Measurements from ENCODE around the gene ZFP57.

ZFP57 gene

DNA sequence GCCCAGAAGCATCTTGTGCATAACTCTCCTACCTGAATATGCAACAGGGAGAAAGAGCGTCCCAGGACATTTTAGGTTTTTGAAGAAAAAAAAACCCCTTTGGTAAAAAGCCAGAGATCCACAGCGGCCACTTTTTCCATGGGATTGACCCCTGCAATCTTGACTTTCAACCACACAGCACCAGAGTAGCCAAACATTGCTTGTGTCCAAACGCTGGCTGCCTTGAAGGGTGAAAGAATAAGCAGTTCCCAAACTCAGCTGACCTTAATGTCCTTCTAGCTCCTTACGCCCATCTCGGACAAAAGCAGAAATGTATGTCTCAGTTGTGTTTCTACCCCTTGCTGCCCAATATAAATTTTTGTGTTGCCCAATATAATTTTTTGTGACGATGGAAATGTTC lies 25.3 kb downstream of the ZFP57 start:
- DNase-seq (ENCODE audit: low spot score), result no peak

DNA sequence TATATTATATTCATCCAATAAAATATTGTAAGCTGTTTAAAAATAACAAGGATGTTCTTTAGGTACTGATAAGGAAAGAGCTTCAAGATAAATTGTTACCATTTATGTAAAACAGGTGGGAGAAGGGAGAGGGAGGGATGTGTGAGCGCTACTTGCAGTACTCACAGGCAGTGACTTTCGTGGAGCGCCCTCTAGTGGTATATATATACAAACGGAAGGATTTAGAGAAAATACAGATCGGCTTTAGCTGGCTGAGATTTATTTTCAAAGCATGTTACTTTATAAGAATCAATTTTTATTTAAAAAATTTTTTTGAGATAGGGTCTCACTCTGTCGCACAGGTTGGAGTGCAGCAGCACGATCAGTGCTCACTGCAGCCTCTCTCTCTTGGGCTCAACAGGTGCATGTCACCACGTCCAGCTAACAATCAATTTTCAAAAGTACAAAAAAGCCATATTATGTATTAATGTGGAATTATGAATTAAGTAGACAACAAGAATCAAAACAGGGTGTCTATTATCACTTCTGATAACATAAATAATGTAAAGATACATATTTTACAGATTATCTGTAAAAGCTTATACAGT lies 27.4 kb downstream of the ZFP57 start:
- DNase-seq (ENCODE audit: low spot score), result peak; percentile 85

- DNase-seq (ENCODE audit: low spot score), result no peak
These were observed 28.8 kb downstream of the ZFP57 start for GRCh38 chr6:29652198-29652584.

GRCh38 chr6:29651413-29652197 lies 29.3 kb downstream of the ZFP57 start:
- DNase-seq (ENCODE audit: low spot score), result peak; percentile 64

DNA sequence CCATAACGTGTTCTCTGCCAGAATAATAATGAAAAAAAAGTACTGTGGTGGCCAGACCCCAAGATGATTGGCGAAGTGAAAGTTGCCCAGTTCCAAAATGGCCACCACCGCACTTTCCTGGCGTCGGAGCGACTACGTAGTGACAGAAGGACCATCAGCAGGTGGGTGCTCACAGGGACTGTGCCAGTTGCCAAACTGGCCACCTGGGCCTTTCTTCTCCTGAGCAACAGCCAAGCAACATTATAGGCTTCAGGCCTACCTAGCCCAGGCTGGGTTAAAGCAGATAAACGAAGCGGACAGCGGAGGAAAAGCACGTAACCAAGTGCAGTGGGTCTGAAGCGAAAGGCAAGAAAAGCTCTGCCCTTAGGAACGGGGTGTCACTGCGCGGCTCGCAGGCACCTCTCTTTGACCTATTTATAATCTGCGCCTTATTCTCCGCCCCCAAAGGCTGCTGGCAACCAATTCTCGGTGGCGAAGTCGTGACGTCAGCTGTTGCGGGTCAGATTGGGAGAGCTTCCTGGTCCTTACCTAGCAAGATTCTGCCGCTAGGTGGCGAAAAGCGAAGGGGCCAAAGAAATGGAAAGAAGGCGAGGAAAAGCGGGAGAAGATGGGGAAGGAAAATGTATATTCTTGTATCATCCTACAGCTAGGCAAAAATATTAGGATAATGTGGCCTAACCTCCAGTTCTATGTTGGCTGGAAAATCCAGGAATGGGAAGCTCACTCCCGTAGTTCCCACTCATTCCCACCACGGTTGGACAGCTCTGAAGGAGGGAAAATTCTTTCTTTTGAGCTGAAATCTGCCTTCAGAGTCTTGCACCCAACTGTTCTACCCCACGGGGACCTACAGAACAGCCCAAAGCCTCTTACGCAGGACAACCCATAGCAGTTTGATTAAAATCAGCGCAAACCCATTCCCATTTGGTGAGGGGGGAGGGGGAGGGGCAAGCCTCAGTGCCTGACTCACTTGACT lies 31.0 kb downstream of the ZFP57 start:
- peak; percentile 99 for DNase-seq (ENCODE audit: low spot score)

- peak; percentile 26 for DNase-seq (ENCODE audit: low spot score)
These were observed 32.9 kb downstream of the ZFP57 start for GRCh38 chr6:29647927-29648642.

- DNase-seq (ENCODE audit: low spot score), result peak; percentile 20
These were observed 39.4 kb downstream of the ZFP57 start for GRCh38 chr6:29641430-29642148.

DNA sequence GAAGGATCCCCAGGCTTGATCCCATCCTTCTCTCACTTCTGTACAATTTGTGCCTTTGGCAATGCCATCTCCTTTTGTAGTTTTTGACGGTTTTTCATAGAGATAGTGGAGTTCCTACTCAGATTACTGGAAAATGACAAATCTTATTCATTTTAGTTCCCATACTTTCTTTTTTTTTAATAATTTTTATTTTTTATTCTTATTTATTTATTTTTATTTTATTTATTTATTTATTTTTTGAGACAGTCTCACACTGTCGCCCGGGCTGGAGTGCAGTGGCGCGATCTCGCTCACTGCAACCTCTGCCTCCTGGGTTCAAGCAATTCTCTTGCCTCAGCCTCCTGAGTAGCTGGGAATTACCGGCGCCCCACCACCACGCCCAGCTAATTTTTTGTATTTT lies 43.7 kb downstream of the ZFP57 start:
- no peak for DNase-seq (ENCODE audit: low spot score)

DNA sequence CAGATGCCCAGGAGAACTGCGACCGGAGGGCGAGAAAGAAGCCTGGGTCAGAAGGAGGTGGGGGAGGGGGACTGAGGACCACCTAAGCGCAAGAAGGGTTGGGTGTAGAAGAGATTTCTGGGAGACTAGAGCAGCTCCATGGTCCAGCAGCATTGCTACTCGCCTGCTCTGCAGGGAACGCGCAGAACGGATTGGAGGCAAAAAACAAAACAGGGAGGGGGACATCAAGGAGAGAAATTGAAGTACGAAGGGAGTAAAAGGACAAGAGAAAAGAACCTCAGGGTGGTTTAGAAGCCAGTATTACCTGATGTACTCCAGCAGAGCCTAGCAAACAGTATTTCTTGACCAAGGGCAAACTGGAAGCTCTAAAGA lies 47.4 kb downstream of the ZFP57 start:
- DNase-seq (ENCODE audit: low spot score), result no peak

DNA sequence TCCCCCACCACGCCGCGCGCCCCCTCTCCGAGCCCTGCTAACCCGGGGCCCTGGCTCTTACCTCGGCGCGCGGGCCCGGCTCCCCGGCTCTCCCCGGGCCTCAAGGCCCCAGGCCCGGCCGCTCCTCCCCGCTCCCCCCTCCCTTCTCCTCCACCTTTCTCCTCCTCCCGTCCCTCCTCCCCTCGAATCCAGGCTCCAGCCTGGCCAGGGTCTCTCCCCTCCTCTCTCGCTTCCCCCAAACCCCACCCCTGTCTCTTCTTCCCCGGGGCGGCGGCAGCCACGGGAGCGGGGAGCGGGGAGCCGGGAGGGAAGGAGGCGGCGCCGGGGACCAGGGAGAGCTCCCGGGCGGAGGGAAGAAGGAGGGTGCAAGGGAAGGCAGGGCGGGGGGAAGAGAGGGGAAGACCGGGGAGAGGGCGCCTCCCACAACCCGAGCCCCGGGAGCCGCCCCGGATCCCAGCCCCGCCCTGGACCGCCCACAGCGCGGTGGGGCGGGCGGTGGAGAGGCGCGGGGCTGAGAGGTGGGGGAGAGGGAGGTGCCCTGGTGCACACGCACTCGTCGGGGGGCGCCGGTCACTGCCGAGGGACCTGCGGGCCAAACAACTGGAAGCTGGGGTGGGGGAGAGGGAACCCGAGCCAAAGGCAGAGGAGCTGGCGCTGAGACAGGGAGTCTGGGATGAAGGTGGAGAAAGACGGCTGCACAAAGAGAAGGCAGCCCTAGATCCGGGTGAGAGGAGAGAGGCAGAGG lies 48.0 kb downstream of the ZFP57 start, which contains the start of gene GABBR1:
Gene GABBR1 (minus strand): TSS at position 395 of the 745 bp plus-strand sequence. CDS start 798 bp downstream, outside the sequence.
- no peak for DNase-seq (ENCODE audit: low spot score)

DNA sequence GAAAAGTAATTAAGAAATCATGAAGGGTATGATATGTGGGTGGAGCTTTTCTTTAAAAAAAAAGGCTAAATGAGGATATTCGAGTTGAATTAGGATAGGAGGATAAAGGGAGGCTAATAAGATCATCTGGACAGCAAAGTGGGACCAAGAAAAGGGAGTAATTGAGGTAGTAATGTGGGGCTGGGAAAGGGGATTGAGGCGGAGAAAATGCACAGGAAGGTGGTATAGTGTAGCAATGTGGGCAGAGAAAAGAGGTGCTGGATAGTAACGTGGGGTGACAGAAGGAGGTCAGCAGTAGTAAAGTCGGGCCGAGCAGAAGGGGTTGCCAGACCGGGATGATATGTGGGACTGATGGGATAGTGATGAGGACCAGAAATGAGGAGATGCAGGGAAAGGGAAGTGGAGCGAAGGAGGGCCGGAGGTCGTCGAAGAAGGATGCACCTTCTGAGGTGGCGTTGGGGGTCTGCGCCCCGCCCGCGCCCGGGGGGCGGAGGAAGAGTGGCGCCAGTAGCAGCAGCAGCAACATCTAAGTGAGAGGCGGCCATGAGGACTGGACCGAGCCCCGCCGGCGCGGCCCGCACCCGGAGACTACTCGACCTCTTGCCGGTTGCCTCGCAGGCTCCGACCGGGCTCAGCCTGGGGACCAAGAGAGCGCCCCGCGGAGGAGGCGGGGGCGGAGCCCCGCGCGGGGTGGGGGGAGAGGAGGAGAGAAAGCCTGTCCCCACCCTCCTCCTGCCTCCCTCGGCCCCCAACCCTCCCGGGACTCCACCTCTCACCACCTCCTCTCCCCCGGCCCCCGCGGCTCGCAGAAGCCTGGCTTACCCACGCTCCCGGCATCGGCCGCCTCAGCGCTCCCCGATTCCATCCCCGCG lies 48.9 kb downstream of the ZFP57 start:
- DNase-seq (ENCODE audit: low spot score), result no peak

GRCh38 chr6:29631209-29631810 lies 49.6 kb downstream of the ZFP57 start:
- DNase-seq (ENCODE audit: low spot score), result no peak

GRCh38 chr6:29630315-29630714 lies 50.6 kb downstream of the ZFP57 start:
- DNase-seq (ENCODE audit: low spot score), result no peak

DNA sequence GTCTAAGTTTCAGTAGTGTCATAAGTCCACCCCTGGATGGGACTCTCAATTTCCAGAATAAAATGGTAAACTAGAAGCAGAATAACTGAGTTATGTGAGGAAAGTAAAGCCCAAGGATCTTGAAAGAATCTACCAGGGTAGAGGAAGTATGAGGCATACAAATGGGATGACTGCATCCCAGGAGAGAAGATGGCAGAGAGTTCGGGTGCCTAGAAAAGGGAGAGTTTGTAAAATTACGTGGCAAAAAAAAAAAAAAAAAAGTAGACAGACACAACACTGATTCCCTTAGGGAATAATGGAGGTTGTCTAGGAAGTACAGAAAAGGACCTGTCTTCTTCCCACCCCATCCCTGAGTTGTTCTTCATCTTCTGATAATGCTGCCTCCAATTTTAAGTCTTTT lies 51.4 kb downstream of the ZFP57 start:
- no peak for DNase-seq (ENCODE audit: low spot score)

DNA sequence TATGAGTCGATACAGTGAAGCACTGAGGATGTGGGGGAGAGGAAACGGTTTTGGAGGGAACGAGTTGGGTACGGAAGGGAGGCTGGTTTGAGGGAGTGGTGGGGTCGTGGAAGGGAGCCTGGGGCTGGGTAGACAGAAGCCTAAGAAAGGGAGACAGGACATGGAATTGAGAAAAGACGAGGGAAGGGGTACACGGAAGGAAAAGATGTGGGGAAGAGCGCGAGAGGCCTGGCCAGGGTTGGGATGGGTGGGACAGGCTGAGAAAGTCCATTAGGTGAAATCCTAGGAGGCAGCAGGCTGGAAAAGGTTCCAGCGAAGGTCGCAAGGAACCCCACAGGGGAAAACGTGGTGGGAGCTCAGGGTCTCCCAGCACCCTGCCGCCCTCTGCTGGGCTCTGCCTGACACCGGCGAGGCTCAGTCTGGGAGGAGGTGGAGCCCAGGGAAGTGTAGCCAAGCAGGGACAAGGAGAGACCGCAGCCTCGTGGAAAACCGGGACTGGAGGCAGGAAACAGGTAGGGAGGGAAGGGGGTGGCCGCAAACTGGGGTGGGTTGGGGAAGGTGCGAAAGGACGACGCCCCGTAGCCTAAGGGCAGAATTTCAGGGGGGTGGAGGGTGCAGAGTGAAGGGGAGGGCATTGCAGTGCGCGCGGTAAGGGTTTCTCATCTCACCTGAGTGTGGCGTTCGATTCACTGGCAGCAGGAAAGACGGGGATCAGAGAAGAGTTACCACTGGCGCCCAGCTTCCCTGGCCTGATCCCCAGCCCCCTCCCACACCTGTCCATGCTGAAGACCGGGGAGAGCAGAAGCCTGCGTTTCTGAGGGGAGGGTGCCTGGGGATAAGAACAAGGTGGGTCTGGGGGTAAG lies 52.3 kb downstream of the ZFP57 start:
- no peak for DNase-seq (ENCODE audit: low spot score)

DNA sequence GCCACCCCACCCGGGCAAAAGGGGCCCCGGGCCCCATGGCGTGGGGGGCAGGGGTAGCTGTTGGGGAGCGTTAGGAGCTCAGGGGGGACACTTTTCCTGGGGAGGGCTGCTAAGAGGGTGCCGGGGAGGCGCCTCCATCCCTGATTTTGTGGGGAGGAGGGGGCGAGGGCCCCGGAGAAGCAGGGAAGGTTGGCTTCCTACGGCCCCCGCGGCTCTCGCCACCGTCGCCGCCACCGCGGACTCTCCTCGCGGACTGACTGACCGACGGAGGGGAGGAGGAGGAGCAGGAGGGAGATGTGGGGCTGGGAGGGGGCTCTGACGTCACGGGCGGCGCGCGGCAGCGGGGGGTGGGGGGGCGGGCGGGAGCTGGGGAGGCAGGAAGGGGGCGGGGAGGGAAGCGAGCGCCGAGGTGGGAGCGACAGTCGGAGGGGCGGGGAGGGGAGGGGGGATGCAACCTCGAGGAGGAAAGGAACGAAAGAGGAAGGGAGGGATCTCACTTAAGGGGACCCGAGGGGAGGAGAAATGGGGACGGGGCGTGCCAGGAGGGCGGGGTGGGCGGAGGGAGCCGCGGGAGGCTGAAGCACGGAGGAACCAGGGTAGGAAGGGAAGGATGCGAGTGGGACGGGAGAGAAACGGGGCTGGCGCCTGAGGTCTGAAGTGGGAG lies 53.1 kb downstream of the ZFP57 start:
- no peak for DNase-seq (ENCODE audit: low spot score)

- no peak for DNase-seq (ENCODE audit: low spot score)
These were observed 53.8 kb downstream of the ZFP57 start for GRCh38 chr6:29626948-29627754.
